GM12872 (cell line): ENCODE data around the gene INVS.

ENCODE experiments used
- CTCF ChIP-seq: IDR thresholded peaks from 3 replicates; pipeline ENCODE4 v1.5.1; 2011; ENCODE audit warnings: low read depth, mild to moderate bottlenecking, low read length, moderate library complexity; ENCODE audit not compliant: insufficient read depth

The INVS gene

GRCh38 chr9:100303747-100304146, 204.7 kb downstream of the INVS start:
- TF ChIP-seq CTCF, result no peak

- no peak for TF ChIP-seq CTCF
Observed at GRCh38 chr9:100306283-100306682, 207.2 kb downstream of the INVS start.

GRCh38 chr9:100307080-100307479, 208.0 kb downstream of the INVS start:
- TF ChIP-seq CTCF, result no peak

GRCh38 chr9:100308965-100309564, 210.0 kb downstream of the INVS start:
- no peak for TF ChIP-seq CTCF

DNA sequence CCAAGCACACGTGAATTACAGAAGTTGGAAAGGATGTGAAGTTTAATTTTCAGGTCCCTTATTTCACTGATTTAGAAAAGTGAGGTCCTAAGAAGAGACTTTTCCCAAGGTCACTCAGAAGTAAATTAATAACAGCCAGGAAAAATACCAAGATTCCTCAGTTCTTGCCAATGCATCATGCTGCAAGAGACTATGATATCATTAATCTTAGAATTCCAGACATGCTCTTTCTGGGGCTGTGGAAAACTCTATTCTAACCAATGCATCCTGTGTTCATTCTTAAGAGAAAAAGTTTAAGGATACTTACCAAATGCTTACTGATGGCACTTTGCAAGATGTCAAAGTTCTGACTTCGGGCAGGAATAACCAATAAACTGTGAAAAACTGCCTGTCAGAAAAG, 210.9 kb downstream of the INVS start:
- TF ChIP-seq CTCF, result no peak

DNA sequence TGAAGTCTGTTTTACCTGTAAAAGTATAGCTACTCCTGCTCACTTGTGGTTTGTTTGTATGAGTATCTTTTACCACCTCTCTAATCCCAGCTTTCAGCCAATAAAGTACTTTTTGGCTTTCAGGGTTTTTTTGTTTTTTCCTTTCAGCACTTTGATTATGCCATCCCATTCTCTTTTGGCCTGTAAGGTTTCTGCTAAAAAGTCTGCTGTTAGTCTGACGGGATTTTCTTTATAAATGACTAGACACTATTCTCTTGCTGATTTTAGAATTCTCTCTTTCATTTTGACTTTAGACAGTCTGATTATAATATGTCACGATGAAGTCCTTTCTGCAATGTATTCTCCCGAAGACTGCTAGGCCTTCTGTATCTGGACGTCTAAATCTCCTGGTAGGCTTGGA, 216.5 kb downstream of the INVS start:
- TF ChIP-seq CTCF, result no peak

DNA sequence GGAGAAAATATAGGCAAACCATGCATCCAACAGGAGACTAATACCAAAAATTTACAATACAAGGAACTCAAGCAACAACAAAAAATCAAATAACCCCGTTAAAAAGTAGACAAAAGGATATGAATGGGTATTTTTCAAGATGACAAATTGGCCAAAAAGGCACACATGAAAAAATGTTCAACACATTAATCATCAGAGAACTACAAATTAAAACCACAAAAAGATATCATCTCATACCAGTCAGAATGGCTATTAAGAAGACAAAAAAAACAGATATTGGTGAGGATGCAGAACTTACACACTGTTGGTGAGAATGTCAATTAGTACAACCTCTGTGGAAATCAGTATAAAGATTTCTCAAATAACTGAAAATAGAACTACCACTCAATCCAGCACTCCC, 218.7 kb downstream of the INVS start:
- no peak for TF ChIP-seq CTCF
